ENCODE data around the gene ARL4A. TPM values are rescaled to one million over a fixed set of nuclear protein-coding genes. Genes with fewer than 3 reads are reported as not detected.
A peak's percentile ranks its signal among the peaks of the same experiment; 100 is the strongest.
"Not testable (repeated sequence)": the region's sequence is repeated elsewhere in the genome, so short reads cannot be mapped to it uniquely, and the experiment has no call there.

The ARL4A gene, protein sequence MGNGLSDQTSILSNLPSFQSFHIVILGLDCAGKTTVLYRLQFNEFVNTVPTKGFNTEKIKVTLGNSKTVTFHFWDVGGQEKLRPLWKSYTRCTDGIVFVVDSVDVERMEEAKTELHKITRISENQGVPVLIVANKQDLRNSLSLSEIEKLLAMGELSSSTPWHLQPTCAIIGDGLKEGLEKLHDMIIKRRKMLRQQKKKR
- total RNA-seq (ENCODE audit: insufficient read depth, low replicate concordance) = 61.6 TPM

DNA sequence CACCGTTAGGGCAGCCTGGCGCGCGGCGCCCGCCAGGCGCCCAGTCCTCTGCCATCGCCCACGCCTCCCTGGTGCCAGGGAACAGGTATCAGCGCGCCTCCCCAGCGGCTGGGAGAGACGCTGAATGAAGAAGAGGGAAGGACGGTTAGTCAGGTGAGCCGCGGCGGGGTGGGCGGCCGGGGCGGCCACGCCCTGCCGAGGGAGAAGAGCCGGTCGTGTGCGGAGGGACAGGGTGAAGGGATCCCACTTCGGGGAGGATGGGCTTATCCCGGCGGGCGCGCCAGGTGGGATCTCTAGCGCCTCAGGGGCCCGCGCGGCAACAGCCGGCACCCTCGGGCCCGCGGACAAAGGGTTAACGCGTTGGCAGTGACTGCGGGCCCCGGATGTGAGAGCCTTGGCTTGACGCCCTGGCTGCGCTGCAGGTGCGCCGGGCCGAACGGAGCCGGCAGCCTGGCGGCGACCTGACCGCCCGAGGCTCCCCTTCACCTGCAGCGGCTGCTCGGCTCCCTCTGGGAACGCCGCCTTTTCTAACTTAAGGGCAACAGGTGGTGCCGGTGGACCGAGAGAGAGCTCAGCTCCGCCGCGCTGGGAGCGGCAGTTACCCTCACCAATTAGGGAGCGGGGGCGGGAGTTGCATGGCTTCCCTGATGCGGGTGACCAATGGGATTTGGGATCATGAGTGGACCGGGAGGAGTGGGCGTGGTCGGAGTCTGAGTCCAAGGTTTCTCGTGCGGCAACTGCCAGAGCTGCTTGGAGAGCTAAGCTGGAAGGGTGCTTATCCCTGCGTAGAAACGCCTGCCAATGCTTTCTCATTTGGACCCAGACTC is at the start of gene ARL4A:
TSS of gene ARL4A (plus strand) at position 743 of the 827 bp plus-strand sequence. CDS start 622 bp downstream, outside the sequence.
- DNase-seq (ENCODE audit: low spot score) = peak; percentile 99

DNA sequence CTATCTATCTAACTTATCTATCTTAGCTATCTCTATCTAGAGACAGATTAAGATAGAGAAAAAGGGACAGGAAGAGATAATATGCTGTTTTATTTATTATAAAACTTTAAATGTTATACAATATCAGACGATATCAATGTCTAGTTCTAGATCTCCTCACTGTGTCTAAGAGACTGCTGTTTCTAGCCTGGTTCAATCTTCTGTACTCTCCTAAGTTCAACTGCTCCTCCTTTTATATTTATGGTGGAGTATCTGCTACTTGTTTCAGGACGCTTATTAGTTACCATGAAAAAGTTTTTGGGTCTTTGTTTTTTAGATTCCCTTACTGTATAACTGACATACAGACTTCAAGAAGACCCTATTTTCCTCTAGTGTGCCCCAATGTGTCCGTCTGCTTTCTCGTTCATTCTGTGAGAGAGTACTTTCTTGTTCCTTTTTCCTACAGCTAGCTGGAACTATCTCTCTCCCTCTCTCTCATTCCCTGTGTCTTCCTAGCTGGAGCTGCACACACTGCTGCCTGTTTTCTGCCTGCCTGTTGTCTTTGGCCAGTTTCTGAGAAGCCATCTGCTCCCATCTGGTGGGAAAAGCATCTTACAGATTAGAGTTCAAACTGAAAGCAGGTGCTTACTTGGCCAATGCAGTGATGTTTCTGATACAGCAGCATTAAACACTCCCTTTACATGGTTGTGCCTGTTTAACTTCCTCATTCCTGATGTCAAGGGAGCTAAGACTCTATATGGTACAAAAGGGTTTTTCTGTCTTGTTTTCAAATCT is 49.4 kb upstream of the ARL4A start:
- DNase-seq (ENCODE audit: low spot score) = no peak

DNA sequence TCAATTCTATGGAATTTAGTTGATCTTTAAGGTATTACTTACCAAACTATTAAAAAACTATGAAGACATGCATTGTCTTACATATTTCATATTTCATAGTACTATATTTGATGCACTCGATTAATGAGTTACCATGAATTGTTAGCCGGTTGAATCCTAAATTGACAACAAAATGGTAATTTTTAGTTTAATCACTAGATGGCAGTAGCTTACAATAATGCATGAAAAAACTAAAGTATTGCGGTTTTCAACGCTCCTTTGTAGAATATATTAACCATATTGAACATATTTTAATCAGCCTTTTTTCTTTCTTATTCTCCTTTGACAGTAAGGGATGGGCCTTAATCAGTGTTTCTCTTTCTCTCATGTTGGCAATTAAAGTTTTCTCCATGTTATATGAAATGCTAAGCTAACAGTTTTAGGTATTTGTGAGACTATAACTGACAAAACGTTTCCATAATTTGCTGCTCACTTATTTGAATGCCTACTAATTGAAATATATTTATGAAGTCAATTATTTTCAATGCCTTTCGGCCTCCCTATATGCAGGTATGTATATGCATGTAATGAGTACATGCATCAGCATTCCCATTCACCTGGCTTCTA is 48.5 kb upstream of the ARL4A start:
- DNase-seq (ENCODE audit: low spot score) = peak; percentile 46

DNA sequence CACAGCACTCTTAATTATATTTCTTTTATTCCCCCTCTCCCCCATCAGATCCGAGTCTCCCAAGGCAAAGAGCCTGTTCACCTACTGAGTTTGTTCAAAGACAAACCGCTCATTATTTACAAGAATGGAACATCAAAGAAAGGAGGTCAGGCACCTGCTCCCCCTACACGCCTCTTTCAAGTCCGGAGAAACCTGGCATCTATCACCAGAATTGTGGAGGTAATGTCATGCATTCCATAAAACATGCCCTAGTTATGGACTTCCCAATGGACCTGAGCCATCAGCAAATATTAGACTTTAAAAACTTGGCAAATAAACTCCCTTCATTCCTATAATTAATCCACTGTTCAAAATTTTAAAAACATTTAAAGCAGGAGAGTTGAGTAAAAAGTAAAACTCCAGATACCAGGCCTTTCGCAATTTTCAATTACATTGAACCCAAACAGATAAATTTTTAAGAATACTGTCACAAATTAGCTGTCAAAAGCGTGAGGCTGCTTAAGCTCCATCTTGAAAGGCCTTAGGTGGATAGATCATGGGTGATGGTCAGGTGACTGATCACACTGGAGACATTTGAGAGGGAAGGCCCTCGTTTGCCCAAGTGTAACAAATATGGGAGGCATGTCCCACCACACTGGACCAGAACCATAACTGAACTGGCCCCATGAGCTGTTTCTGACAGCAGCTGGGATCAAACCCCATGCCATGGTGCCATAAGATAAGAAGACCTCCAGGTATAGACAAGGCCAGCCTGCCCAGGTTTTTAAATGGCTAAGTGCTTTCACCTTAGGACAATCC is 46.9 kb upstream of the ARL4A start:
- DNase-seq (ENCODE audit: low spot score) = no peak

DNA sequence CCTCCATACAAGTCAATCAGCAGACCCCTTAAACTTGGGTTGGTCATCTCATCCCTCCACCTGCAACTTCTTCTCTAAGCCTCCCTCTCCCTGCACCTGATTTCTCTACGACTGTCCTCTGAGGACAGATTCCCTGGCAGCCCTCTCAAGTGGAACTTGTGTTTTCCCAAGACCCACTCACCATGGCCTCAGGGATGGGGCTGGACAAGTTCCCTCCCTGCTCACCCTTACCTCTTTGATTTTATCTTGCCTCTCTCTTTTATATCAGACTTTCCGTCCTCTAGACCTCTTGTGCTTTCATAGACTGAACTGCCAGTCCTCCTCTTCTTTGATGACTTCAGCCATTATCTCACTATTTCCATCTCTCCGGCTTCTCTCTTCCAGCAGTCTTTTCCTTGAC is 46.2 kb upstream of the ARL4A start:
- DNase-seq (ENCODE audit: low spot score) = no peak

DNA sequence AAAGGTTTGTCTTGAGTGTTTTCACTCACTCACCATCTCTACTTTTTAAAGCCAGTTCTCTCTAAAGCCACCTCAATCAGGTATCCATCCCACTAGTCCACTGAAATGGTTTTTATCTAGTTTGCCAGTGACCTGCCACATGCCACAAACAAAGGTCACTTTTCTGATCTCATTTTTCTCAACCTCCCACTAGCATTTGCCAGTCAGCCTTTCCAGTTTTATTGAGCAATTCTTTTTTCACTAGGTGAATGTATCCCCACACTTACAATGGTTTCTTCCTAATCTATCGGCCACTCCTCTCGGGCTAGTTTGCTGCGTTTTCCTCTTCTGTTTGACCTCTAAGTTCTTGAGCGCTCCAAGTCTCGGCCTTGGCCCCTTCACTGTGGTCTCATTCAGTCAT is 44.9 kb upstream of the ARL4A start:
- no peak for DNase-seq (ENCODE audit: low spot score)

DNA sequence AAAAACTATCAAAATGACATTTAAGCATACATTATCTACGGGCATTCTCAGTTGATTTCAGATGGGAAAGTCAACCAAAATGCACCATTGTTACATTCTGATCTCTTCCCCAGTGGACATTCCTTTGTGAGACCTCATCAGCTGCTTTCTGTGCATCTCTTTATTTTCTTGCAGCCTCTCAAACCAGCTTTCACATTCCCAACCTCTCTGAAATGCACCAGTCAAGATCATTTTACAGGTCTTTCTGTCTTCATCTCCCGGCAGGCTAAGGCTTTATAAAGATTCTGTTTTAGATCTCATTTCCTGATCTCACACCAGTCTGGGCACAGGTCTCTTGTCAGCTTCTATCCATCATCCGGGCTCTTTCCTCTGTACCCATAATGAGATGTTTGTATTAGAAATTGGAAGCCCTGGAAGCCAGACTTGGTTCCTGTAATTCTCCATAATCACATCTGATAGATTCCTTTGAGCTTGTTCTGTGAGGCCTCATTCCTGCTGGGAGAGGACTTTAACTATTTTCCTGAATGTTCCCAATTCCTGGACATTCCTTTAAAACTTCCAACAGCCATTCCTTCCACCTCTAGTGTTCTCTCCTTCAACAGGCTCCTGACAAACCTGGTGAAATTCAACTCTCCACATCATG is 44.3 kb upstream of the ARL4A start:
- DNase-seq (ENCODE audit: low spot score) = no peak

DNA sequence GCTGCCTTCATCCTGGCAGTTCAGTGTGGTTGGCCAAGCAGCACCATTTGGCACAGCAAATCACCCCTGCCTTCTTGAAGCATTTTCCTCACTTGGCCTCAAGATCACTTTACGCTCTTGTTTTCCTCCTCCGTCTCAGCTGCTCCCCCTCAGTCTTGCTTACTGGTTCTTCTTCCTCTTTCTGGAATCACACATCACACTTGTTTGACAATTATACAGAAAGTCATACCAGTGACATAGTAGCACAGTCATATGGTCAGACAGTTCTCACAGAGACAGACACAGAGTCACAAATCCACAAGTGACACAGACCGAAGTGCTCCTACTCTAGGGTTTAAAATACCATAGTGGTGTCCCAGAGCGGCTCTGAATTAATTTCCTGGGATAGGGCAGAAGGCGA is 43.8 kb upstream of the ARL4A start:
- DNase-seq (ENCODE audit: low spot score) = no peak

DNA sequence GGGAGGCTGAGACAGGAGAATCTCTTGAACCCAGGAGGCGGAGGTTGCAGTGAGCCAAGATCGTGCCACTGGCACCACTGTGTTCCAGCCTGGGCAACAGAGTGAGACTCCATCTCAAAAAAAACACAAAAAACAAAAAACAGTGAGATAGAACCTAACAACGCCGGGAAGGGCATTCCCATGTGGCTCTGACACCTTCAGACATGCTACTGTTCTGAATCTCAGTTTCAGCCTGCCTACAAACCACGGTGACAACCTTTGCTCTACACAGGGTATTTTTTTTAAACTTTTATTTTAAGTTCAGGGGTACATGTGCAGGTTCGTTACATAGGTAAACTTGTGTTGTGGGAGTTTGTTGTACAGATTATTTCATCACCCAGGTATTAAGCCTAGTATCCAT is 42.2 kb upstream of the ARL4A start:
- DNase-seq (ENCODE audit: low spot score) = not testable (repeated sequence)

DNA sequence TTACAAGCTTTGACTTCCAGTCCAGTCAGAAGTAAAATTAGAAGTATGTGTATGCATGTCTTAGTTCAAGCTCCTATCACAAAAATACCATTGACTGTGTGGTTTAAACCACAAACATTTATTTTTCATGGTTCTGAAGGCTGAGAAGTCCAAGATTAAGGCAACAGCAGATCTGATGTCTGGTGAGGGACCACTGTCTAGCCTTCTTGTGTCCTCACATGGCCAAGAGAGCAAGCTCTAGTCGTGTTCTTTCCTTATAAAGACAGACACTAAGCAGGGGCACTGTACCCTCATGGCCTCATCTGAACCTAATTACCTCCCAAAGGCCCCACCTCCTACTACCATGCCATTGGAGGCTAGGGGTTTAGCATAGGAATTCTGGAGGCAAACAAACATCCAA is 41.3 kb upstream of the ARL4A start:
- no peak for DNase-seq (ENCODE audit: low spot score)

DNA sequence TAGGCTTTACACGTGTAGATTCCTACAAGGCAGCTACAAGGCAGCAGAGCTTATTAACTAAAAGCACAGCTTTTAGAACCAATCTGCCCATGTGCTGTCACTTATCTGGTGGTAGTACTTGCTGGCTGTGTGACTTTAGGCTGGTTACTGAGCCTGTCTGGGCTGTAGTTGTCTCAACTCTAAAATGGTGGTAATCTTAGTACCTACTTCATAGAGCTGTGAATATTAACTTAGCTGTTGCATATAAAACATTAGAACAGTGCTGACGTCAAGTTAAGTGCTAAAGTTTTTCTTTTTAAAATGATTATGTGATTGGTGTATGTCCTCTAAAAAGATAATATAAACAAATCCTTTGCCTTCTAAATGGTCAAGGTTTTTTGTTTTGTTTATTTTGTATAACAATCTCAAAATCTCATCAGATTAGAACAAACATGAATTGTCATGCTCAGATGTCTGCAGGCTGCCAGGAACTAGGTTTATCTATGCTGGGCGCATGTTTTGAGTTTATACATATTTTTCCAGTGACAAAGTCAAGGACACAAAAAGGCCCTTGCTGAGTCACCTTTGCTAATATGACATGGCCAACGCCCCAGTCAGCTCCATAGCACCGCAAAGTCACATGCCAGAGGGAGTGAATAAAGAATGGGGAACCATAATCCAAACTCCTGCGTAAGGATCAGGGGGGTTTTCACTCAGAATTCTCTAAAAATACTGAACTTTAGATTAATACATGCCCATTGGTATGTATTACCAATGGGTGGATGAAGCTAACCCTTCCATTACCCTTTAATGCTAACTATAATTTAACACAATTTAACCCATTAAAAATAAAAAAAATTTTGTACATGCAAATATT is 39.8 kb upstream of the ARL4A start:
- DNase-seq (ENCODE audit: low spot score) = no peak

DNA sequence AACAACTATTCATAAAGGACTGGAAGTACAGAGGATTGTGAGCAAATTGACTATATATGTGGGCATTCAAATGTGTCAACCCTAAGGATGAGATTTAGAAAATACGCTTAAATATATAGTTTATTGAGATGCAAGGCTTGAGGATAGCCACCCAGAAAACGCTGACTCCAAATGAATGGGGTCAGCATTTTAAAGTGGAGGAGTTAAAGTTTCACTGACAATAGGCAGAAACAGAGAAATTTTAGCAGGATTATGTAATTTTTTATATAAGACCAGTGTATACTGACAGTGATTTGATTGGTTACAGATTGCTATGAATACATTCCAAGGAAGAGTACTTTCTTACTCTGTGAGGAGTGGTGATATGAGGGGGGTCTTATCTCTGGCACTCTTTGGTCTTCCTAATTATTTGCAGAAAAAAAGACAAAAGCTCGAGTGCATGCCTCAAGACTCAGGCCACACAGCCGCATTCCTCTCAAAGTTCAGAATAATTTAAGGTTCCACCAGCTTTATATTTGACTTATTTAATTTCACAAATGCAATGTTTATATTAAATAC is 38.6 kb upstream of the ARL4A start:
- no peak for DNase-seq (ENCODE audit: low spot score)

DNA sequence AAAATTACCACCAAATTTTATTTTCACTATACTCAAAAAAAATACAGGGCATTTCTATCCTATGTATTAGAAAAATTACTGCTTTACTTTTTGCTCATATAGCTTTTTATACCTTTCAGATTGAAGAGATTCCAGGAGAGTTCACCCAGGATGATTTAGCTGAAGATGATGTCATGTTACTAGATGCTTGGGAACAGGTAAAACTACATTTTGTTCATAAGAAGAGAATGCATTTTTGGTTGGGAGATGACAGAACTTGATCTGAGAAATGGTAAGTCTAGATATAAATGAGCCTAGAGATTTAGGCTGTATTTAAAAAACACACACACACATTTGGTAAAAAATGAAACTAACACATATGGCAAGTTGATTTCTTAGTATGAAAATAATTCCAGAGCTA is 38.1 kb upstream of the ARL4A start:
- peak; percentile 54 for DNase-seq (ENCODE audit: low spot score)

DNA sequence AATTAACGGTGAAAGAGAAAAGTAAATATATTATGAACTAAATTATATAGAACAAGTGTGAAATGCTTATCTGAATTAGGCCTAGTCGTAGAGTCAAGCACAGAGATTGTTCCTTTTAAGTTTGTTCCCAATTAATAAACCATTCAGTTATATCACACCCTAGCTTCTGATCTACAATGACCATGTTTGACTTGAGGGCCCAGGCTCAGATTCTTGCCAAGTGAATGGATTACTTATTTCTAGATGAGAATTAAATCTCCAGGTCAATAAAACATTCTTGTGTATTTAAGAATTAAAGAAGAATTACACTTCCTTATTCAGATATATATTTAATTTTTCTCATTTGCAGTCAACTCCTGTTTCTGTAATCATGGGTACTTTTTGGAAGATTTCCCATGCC is 37.4 kb upstream of the ARL4A start:
- no peak for DNase-seq (ENCODE audit: low spot score)

DNA sequence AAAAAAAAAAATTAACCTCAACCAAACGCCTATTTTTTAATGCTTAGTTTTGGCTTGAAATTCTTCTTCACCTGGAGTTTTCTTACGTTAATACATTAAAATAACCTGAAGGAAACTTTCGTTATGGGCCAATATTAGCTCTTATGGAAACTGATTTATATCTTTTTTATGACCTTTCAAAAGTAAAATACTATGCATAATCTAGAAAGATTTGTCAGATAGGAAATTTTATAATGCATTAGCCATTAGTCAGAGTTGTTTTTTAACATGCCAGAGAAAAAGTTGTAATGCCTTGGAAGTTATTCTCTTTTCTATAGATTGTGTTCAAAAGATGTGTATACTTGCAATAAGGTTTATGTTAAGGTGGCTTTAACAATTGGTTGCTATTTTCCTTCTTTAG is 34.3 kb upstream of the ARL4A start:
- DNase-seq (ENCODE audit: low spot score) = no peak

DNA sequence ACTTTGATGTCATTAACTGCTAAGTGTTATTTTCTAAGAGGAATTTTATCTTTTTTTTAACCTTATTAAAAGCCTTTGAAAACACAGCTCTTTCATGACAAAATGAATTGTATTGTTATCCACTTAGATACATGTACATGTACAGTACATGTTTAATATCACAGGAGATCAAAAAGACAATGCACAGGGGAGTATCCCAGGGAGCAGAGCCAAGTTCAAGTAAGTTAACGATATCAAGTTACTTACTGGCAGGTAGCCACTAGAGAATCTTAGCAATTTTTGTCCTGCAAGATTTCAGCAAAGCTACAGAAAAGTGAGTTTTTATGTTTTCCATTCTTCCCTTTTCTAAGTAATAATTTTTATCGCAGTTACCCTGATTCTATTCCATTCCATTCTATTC is 33.9 kb upstream of the ARL4A start:
- peak; percentile 35 for DNase-seq (ENCODE audit: low spot score)

DNA sequence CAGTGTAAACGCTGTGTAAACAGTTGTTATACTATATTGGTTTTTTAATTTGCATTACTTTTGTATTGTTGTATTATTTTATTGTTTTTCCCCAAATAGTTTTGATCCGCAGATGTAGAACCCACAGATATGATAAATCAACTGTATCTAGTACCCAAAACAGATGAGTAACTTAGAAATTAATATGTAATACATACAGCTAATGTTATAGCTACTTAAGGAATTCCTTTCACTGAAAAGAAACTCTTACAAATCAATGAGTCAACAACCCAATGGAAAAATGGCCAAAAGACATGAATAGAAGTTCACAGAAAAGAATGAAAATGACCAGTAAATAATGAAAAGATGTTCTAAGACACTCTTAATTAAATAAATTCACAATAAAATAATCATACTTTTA is 32.3 kb upstream of the ARL4A start:
- DNase-seq (ENCODE audit: low spot score) = no peak

DNA sequence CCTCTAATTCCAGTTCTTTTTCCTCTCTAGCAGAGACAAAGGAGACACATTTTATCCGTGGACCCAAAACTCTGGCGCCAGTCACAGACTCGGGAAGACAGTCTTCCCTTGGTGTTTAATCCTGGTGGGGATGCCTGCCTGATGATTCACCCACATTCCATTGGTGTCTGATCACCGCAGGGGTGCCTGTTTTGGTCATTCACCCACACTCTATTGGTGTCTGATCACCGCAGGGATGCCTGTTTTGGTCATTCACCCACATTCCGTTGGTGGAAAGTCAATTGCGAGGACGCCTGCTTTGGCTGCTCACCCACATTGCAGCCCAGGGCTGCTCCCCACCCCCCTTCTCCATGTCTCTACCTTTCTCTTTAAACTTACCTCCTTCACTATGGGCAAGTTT is 27.0 kb upstream of the ARL4A start:
- DNase-seq (ENCODE audit: low spot score) = not testable (repeated sequence)

DNA sequence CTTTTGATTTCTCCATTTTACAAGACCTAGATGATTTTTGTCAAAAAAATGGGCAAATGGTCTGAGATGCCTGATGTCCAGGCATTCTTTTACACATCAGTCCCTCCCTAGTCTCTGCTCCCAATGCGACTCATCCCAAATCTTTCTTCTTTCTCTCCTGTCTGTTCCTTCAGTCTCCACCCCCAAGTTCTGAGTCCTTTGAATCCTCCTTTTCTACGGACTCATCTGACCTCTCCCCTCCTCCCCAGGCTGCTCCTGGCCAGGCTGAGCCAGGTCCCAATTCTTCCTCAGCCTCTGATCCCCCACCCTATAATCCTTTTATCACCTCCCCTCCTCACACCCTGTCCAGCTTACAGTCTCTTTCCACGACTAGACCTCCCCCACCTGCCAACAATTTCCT is 26.4 kb upstream of the ARL4A start:
- not testable (repeated sequence) for DNase-seq (ENCODE audit: low spot score)

Data from umbilical cord (tissue), 2 donors.